Natural killer cell (primary cell): ENCODE results near the gene KLHDC7B. TPM values are rescaled to one million over a fixed set of nuclear protein-coding genes. Genes with fewer than 3 reads are reported as not detected.

ENCODE experiments used
- ATAC-seq, 3 donors: fragments of 150-1000 bp in 2 of 3; fragments of 200-7000 bp in 1 of 3; cut with Tn5 transposase; 1 replicate in 1 of 3; 2 replicates in 2 of 3; pipeline ENCODE4 v1.10.0; 2021; ENCODE audit warnings: mild to moderate bottlenecking in 2 of 3, moderate library complexity in 2 of 3
- DNase-seq, 2 donors: peaks; one replicate each; pipeline versions ENCODE4 v3.0.0 to v3.0.0-alpha.2; 2013 to 2021; ENCODE audit warnings: mixed read lengths in 1 of 2
- H3K27ac ChIP-seq: one replicate; pipeline ENCODE4 v1.5.1; 2013; ENCODE audit warnings: mild to moderate bottlenecking, low read length
- H3K27me3 ChIP-seq: one replicate; pipeline ENCODE4 v1.6.1; 2013; ENCODE audit warnings: low read length; ENCODE audit not compliant: control insufficient read depth, insufficient read depth
- H3K36me3 ChIP-seq: one replicate; pipeline ENCODE4 v1.6.1; 2013; ENCODE audit warnings: low read length; ENCODE audit not compliant: control insufficient read depth, insufficient read depth
- H3K4me1 ChIP-seq: one replicate; pipeline ENCODE4 v1.6.1; 2013; ENCODE audit warnings: low read length; ENCODE audit not compliant: control insufficient read depth, insufficient read depth
- H3K4me3 ChIP-seq: one replicate; pipeline ENCODE4 v1.5.1; 2013; ENCODE audit warnings: low read length
- H3K9me3 ChIP-seq: one replicate; pipeline ENCODE4 v1.6.1; 2013; ENCODE audit warnings: low read length; ENCODE audit not compliant: control insufficient read depth, insufficient read depth
- H3K27ac Mint-ChIP-seq, 2 donors: one replicate each; pipeline ENCODE4 v1.8.0; 2022; ENCODE audit warnings: mild to moderate bottlenecking in 2 of 2, mixed read lengths in 2 of 2, moderate library complexity in 1 of 2
- H3K27me3 Mint-ChIP-seq, 2 donors: one replicate each; pipeline ENCODE4 v1.8.0; 2022; ENCODE audit warnings: low read depth in 2 of 2, mixed read lengths in 2 of 2
- H3K36me3 Mint-ChIP-seq: one replicate; pipeline ENCODE4 v1.8.0; 2022; ENCODE audit warnings: mixed read lengths
- H3K4me1 Mint-ChIP-seq, 2 donors: one replicate each; pipeline ENCODE4 v1.8.0; 2022; ENCODE audit warnings: mixed read lengths in 2 of 2
- H3K4me3 Mint-ChIP-seq: one replicate; pipeline ENCODE4 v1.8.0; 2022; ENCODE audit warnings: mild to moderate bottlenecking, moderate library complexity, mixed read lengths
- H3K9me3 Mint-ChIP-seq, 2 donors: one replicate each; pipeline ENCODE4 v1.8.0; 2022; ENCODE audit warnings: mixed read lengths in 2 of 2
- CTCF ChIP-seq: fragments of 200-600 bp; IDR thresholded peaks from one replicate; pipeline ENCODE4 v1.8.0; 2022; ENCODE audit warnings: antibody characterized with exemption
- WGBS: methylation state at CpG from one replicate; pipeline ENCODE4 v1.1.7; 2013; ENCODE audit warnings: missing lambda C conversion rate; ENCODE audit not compliant: insufficient coverage; 5-methylcytosine and 5-hydroxymethylcytosine counted together
- intact Hi-C: fragments of 100-400 bp; cut with micrococcal nuclease; formaldehyde crosslinking; loops from one replicate; pipeline ENCODE4 v1.14.2; 2022
- total RNA-seq, 4 donors: library from RNA; stranded (reverse); fragments of 120-200 nt in 1 of 4; gene quantifications; one replicate each; pipeline versions ENCODE4 v1.2.3 to v1.2.4, GENCODE V29; 2013 to 2022

The KLHDC7B gene
- total RNA-seq, 3 donors from 2014 or later (not counting 1 experiment from before 2014, with no cell fraction given), result 2.4 to 6.9 (median 5.3) TPM

DNA sequence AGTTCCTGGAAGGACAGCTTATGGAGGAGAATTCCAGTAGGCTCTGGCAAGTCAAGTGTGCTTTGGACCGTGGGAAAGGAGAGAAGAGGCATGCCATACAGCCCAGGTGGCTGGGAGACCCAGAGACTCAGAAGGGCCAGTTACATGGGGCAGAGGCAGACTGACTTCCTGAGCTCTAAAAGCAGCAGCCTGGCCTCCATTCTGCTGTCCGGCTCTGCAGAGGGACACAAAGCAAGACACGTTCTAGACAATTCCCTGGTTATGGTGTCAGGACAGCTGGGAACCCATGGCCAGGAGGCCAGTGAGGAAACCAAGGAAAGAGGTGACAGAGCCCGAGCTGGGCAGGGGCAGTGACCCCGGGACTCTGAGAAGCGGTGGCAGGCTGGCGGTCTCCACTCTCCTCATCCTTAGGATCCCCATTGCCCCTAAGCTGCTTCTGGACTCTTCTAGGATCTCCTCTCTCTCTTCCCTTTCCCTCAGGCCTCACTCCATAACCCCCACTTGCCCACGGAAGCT is 29.8 kb downstream of the KLHDC7B start:
- no peaks in the 10 kb centered on the region for H3K27me3 ChIP-seq
- Mint-ChIP-seq H3K9me3 (no peaks in the 10 kb centered on the region), H3K36me3 (no peaks in the 10 kb centered on the region), H3K27me3 (no peaks in the 10 kb centered on the region), H3K27ac (no peak overlapping the region), H3K4me3 (no peak overlapping the region), H3K4me1 (peaks cover 0 to 13% of the 10 kb centered on the region in 2 donors)
- H3K4me3 ChIP-seq, result no peak overlapping the region
- DNase-seq (no peak), ATAC-seq (no peak)
- no peaks in the 10 kb centered on the region for H3K9me3 ChIP-seq
- peaks cover 21% of the 10 kb centered on the region for H3K4me1 ChIP-seq
- TF ChIP-seq CTCF, result no peak
- intact Hi-C loops, result no loop called here
- H3K36me3 ChIP-seq, result peaks cover 8% of the 10 kb centered on the region
- H3K27ac ChIP-seq, result no peak overlapping the region
- WGBS, result 96% methylated on average over 8 of the region's 8 CpGs

DNA sequence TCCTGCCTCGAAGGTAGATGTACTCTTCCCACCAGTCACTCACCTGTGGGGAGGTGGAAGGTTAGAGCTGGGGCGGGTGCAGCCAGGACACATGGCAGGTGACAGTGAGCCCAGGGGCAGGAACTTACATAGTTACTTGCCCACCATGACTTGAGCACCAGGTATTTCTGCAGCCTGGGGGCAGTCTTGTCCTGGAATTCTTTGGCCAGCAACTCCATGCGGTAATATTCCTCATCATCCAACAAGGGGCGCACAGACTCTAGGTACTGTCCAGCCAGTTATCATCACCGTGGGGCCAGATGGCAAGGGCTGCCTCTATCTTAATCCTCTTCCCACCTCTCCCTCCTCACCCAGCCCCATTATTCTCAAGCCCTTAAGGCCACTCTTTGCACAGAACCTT is 30.4 kb downstream of the KLHDC7B start:
- Histone ChIP-seq H3K27ac (no peak overlapping the region), H3K9me3 (no peaks in the 10 kb centered on the region), H3K4me1 (peaks cover 22% of the 10 kb centered on the region), H3K27me3 (no peaks in the 10 kb centered on the region), H3K4me3 (no peak overlapping the region), H3K36me3 (peaks cover 6% of the 10 kb centered on the region)
- Mint-ChIP-seq H3K27ac (no peak overlapping the region), H3K4me3 (no peak overlapping the region), H3K27me3 (no peaks in the 10 kb centered on the region), H3K36me3 (no peaks in the 10 kb centered on the region), H3K9me3 (no peaks in the 10 kb centered on the region), H3K4me1 (peaks cover 0 to 13% of the 10 kb centered on the region in 2 donors)
- no peak for TF ChIP-seq CTCF
- intact Hi-C loops, result no loop called here
- DNase-seq (no peak), ATAC-seq (no peak)
- WGBS, result 95% methylated on average over 4 of the region's 5 CpGs

DNA sequence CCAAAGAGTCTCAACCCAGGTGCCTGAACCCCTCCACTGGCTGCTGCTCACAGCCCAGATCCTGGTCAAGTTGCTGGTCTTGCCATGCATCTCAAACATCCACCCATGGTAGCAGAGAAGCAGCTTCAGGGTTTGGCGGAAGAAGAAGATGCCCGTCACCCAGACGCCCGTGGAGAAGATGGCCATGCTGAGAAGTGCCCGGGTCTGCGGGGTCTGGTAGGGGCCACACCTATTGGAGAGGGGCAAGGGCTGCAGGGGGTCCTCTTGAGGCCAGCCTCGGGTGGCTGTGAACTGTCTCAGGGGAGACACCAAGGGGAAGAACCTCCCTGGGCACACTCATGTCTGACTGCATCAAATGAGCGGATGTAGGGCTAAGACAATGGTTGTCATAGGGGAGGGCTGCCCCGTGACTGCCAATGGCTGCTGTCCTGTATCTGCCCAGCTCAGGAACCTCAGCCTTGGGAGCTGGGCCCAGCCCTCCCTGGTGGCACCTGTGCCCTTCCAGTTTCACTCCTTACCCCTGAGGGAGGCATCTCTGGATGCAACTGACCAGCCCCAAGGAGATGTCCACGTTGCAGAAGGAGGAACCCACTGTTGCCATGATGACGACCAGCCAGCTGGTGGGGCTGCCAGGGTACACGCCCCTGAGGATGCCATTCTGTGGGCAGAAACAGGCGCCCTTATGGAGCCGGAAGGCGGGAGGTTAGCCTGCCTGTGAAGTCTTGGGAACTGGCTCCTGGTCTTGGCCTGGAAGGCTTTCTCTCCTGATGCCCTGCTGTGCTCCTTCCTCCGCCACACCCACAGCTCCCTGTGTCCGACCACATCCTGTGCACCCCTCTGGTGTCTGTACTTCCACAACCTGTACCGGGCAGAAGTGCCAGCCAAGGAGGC is 31.4 kb downstream of the KLHDC7B start:
- Histone ChIP-seq H3K9me3 (no peaks in the 10 kb centered on the region), H3K27me3 (no peaks in the 10 kb centered on the region), H3K4me1 (peaks cover 32% of the 10 kb centered on the region), H3K27ac (no peak overlapping the region), H3K4me3 (no peak overlapping the region), H3K36me3 (peaks cover 2% of the 10 kb centered on the region)
- ATAC-seq (no peak), DNase-seq (no peak)
- no peaks in the 10 kb centered on the region for H3K36me3 Mint-ChIP-seq
- 81% methylated on average over 18 of the region's 18 CpGs for WGBS
- H3K27me3 Mint-ChIP-seq, result no peaks in the 10 kb centered on the region
- H3K9me3 Mint-ChIP-seq, result no peaks in the 10 kb centered on the region
- no peak overlapping the region for H3K27ac Mint-ChIP-seq
- TF ChIP-seq CTCF, result no peak
- intact Hi-C loops, result no loop called here
- H3K4me3 Mint-ChIP-seq, result no peak overlapping the region
- peaks cover 0 to 19% of the 10 kb centered on the region in 2 donors for H3K4me1 Mint-ChIP-seq
